KMS-11 (cell line): Measurements from ENCODE around the gene DBN1.

Experiments used
- H2AFZ ChIP-seq: fragments of 200-600 bp; sonication (generic); 2 replicates; pipeline ENCODE4 v1.6.1; 2016; ENCODE audit warnings: antibody characterized with exemption, mixed run types, low read depth
- H3K27ac ChIP-seq: fragments of 200-600 bp; sonication (generic); 2 replicates; pipeline ENCODE4 v1.6.1; 2016; ENCODE audit warnings: mild to moderate bottlenecking, mixed run types
- H3K27me3 ChIP-seq: fragments of 200-600 bp; sonication (generic); 2 replicates; pipeline ENCODE4 v1.6.1; 2017; ENCODE audit warnings: mild to moderate bottlenecking, low read depth, mixed run types, moderate library complexity; ENCODE audit not compliant: insufficient read depth
- H3K36me3 ChIP-seq: fragments of 200-600 bp; sonication (generic); 2 replicates; pipeline ENCODE4 v1.6.1; 2017; ENCODE audit warnings: mild to moderate bottlenecking, mixed run types; ENCODE audit not compliant: insufficient read depth
- H3K4me1 ChIP-seq: fragments of 200-600 bp; sonication (generic); 2 replicates; pipeline ENCODE4 v1.6.1; 2016; ENCODE audit warnings: mild to moderate bottlenecking, low read depth, mixed run types; ENCODE audit not compliant: poor library complexity, severe bottlenecking
- H3K4me2 ChIP-seq: fragments of 200-600 bp; sonication (generic); 2 replicates; pipeline ENCODE4 v1.7.0; 2016; ENCODE audit warnings: mild to moderate bottlenecking, mixed run types
- H3K4me3 ChIP-seq: fragments of 200-600 bp; sonication (generic); IDR thresholded peaks from 2 replicates; pipeline ENCODE4 v1.6.1; 2017; ENCODE audit warnings: low read depth, low read length, mixed read lengths; ENCODE audit not compliant: insufficient read depth
- H3K79me2 ChIP-seq: fragments of 200-600 bp; sonication (generic); 2 replicates; pipeline ENCODE4 v1.6.1; 2016; ENCODE audit warnings: low read depth, mixed run types; ENCODE audit not compliant: insufficient read depth
- H3K9ac ChIP-seq: fragments of 200-600 bp; sonication (generic); 2 replicates; pipeline ENCODE4 v1.6.1; 2016; ENCODE audit warnings: mild to moderate bottlenecking, mixed run types
- H4K20me1 ChIP-seq: fragments of 200-600 bp; sonication (generic); 2 replicates; pipeline ENCODE4 v1.6.1; 2016; ENCODE audit warnings: mild to moderate bottlenecking, mixed run types; ENCODE audit not compliant: insufficient read depth
- TF ChIP-seq, protein P1 (sequence below): fragments of 200-600 bp; sonication (generic); conservative IDR thresholded peaks from 2 replicates; pipeline ENCODE4 v1.6.1; 2017; ENCODE audit warnings: low read depth, mild to moderate bottlenecking, antibody characterized with exemption, low read length, moderate library complexity, mixed read lengths

The DBN1 gene

DNA sequence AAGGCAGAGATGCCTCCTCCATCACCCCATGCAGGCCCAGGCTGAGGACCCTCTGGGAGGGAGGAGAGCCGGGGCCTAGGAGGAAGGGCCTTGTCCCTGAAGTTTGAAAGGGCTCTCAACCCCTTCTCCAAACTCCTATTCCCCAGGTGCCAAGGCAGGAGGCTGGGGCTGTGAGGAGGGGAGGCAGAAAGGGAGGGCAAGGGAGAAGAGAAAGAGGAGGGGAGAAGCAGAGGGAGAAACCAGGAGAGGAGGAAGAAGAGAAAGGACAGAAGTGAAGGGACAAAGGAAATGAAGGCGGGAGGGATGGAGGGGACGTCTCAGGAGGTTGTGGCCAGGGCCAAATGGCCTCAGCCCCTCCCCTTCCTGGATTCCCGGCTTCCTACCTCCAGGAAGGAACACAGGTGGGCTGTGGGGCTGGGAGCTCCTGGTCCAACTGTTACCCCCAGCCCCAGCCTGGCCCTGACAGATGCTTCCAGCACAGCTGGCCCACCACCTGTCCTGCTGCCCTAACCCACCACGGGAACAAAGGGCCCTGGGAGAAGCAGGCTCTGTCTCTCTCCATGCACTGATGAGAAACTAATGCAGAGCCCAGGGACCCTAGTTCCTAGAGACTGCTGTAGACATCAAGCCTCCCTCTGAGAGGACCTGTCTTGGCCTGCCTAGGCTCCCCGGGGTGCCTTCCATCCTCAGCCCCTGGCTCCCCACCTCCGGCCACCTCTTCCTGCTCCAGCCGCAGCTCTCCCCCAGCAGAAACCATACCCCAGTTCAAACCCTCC lies 3.5 kb downstream of the DBN1 start:
- Histone ChIP-seq H2AFZ (no peak overlapping the region), H3K79me2 (no peaks in the 10 kb centered on the region), H4K20me1 (no peaks in the 10 kb centered on the region), H3K4me3 (no peak overlapping the region), H3K4me1 (peaks cover 5% of the 10 kb centered on the region), H3K4me2 (no peak overlapping the region), H3K9ac (no peak overlapping the region), H3K27me3 (no peaks in the 10 kb centered on the region), H3K27ac (no peak overlapping the region), H3K36me3 (no peaks in the 10 kb centered on the region)
- TF ChIP-seq, protein P1, sequence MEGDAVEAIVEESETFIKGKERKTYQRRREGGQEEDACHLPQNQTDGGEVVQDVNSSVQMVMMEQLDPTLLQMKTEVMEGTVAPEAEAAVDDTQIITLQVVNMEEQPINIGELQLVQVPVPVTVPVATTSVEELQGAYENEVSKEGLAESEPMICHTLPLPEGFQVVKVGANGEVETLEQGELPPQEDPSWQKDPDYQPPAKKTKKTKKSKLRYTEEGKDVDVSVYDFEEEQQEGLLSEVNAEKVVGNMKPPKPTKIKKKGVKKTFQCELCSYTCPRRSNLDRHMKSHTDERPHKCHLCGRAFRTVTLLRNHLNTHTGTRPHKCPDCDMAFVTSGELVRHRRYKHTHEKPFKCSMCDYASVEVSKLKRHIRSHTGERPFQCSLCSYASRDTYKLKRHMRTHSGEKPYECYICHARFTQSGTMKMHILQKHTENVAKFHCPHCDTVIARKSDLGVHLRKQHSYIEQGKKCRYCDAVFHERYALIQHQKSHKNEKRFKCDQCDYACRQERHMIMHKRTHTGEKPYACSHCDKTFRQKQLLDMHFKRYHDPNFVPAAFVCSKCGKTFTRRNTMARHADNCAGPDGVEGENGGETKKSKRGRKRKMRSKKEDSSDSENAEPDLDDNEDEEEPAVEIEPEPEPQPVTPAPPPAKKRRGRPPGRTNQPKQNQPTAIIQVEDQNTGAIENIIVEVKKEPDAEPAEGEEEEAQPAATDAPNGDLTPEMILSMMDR = no peak

DNA sequence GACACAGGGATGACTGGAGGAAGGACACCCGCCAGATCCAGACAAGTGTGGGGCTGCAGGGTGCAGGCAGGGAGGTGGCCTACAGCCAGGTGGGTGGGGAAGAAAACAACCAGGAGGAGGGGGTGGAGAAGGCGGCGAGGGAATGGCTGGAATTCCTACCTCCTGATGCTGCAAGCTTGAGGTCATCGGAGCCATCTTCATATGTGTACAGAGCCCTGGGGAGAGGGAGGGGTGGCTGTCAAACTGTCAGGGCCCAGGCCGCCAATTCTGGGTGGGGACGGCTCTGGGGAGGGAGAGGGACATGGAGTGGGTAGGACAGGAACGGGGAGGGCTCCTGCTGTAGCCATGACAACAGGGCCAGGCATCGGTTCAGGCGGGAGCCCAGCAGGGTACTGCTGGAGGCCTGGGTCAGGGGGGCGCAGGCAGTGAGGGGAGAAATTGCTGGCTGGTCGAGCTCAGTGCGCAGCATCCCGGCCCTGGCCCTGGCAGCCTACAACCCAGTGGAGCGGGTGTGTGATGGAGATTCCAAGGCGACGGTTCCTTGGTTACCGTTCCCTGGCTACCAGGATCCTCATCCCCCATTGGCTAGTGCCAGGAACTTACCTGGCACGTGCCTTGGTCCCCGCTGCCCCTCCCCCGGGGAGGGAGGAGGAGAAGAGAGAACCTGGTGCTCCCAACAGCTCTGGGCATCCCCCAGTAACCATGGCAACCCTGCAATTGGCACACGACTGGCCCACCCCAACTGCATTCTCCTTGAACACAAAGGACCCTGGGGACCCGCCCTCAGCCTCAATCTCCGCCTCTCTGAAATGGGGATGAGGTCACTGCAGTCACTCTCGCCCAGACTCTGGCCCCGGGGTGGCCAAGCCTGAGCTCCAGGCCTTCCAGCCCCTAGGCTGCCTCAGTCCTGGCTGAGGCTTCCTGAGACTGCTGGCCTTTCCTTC lies 4.5 kb downstream of the DBN1 start:
- H2AFZ ChIP-seq = no peak overlapping the region
- H3K4me1 ChIP-seq = peaks cover 5% of the 10 kb centered on the region
- no peaks in the 10 kb centered on the region for H3K79me2 ChIP-seq
- H3K27me3 ChIP-seq = no peaks in the 10 kb centered on the region
- no peak overlapping the region for H3K9ac ChIP-seq
- TF ChIP-seq, protein P1 = no peak
- H3K4me3 ChIP-seq = no peak overlapping the region
- no peak overlapping the region for H3K4me2 ChIP-seq
- H3K27ac ChIP-seq = no peak overlapping the region
- no peaks in the 10 kb centered on the region for H4K20me1 ChIP-seq
- H3K36me3 ChIP-seq = no peaks in the 10 kb centered on the region

DNA sequence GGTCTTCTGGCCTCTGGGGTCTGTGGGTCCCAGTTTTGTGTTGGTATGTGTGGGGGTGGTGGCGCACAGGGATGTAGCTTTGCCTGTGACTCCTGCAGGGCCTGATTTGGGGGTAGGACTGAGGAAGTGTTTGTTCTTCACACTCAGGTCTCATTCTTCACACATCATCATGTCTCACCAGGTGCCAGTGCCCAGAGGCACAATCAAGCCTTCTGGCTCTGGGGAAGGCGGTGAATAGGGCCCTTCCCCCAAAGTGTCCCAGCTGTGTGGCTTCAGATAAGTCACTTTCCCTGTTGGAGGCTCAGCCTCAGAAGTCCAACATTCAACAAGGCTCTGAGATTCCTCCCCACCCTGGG lies 5.1 kb downstream of the DBN1 start:
- Histone ChIP-seq H3K36me3 (no peaks in the 10 kb centered on the region), H2AFZ (no peak overlapping the region), H4K20me1 (no peaks in the 10 kb centered on the region)

DNA sequence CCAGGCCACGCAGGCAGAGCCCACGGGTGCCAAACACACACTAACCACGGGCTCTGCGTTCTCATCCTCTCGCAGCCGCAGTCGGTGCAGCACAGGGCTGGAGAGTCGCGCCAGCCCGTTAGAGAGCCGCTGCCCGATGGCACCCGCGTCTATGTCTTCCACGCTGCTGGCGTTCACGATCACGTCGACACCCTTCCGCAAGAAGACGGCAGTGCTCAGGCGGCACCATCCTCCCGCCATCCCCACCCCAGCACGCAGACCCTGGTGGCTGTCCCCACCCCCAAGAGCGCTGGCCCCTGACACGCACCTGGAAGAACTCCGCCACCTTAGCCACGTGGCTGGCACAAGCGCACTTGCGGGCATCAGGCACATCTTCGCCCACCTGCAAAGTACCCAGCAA lies 6.0 kb downstream of the DBN1 start:
- Histone ChIP-seq H3K9ac (no peak overlapping the region), H4K20me1 (no peaks in the 10 kb centered on the region), H3K27ac (no peak overlapping the region), H3K36me3 (no peaks in the 10 kb centered on the region), H3K4me2 (no peak overlapping the region), H3K27me3 (no peaks in the 10 kb centered on the region), H3K4me3 (no peak overlapping the region), H2AFZ (no peak overlapping the region), H3K4me1 (peaks cover 5% of the 10 kb centered on the region), H3K79me2 (no peaks in the 10 kb centered on the region)
- TF ChIP-seq, protein P1 = no peak

More for the DNA sequence above, 5.1 kb downstream of the DBN1 start:
- Histone ChIP-seq H3K79me2 (no peaks in the 10 kb centered on the region), H3K4me1 (peaks cover 5% of the 10 kb centered on the region), H3K27me3 (no peaks in the 10 kb centered on the region), H3K4me3 (no peak overlapping the region), H3K9ac (no peak overlapping the region), H3K27ac (no peak overlapping the region), H3K4me2 (no peak overlapping the region)
- TF ChIP-seq, protein P1 = no peak
